ENCODE results near the gene TAOK1. TPM values are rescaled to one million over a fixed set of nuclear protein-coding genes. Genes with fewer than 3 reads are reported as not detected.

Gene TAOK1
- total and polyA plus RNA-seq, 9 of the 15 experiments (the other 6 are each of a cell fraction or from before 2014, with no cell fraction given): 3.2 to 33.1 (median 16.5) TPM

DNA sequence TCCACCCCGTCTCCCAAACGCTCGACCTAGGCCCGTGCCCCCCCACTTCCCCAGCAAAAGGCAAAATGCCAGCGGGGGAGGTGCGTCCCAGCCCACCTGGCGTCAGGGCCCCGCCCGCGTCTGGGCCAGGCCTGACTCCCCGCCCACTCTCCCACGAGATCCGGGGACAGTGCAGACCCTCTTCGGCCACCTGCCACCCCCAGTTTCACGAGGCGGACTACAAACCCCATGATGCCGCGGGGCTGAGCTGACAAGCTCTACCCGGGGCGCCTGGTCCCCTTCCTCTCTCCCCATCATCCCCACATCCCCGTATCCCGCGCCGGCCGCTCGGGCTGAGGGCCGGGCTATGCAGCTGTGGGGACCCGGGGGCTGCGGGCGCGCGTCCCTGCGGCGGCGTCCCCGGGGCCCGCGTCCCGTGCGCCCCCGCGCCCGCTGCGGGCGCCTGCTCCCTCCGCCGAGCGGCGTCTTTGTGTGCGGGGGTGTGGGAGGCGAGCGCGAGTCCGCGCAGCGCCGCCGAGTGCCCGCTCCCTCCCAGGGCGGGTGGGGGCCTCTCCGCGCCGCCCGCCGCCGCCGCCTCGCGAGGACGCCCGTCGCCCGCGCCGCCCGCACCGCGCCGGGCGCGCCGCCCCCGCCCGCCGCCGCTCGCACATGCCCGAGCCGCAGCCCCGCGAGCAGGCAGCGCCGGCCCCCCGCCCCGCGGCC is 202.8 kb downstream of the TAOK1 start, which contains the start of gene ANKRD13B:
ANKRD13B (plus strand) TSS at position 283 of the 702 bp plus-strand sequence. CDS start 490 bp downstream, outside the sequence.
- WGBS (ENCODE audit: insufficient coverage, low coverage, missing lambda C conversion rate): 1% methylated on average over 26 of the region's 96 CpGs
- TF ChIP-seq EGR1 (conservative IDR thresholded peaks at IDR 0.05) (peak; percentile 60), ZC3H11A (IDR thresholded peaks at IDR 0.05; ENCODE audit: low read depth, low read length) (no peak), ZNF740 (CRISPR knock-in tag; IDR thresholded peaks at IDR 0.05) (peak; percentile 93), ZNF740 (tag; IDR thresholded peaks at IDR 0.05) (peak in 1 of 2 experiments; percentile 81; a peak in 2 of 4 replicates), CXXC5 (CRISPR knock-in tag; IDR thresholded peaks at IDR 0.05) (peak; percentile 88), CCNT2 (IDR thresholded peaks at IDR 0.05; ENCODE audit: borderline replicate concordance, extremely low read depth, insufficient read length, low read depth, low read length) (peak; percentile 32), ZBTB17 (CRISPR knock-in tag; IDR thresholded peaks at IDR 0.05) (no peak), RCOR1 (IDR thresholded peaks at IDR 0.05; ENCODE audit: borderline replicate concordance in 1 of 2, low read depth in 2 of 2, low read length in 2 of 2) (peak in 1 of 2 experiments; percentile 45; a peak in 1 of 4 replicates), CTBP1 (IDR thresholded peaks at IDR 0.05; ENCODE audit: borderline replicate concordance) (0 out of 2 replicates have a peak, but pooled peaks have one; percentile 41), ZNF445 (CRISPR knock-in tag; IDR thresholded peaks at IDR 0.05; ENCODE audit: low read depth) (no peak), CREM (IDR thresholded peaks at IDR 0.05; ENCODE audit: low read depth) (0 out of 2 replicates have a peak, but pooled peaks have one; percentile 26), HMGN3 (IDR thresholded peaks at IDR 0.05; ENCODE audit: borderline replicate concordance, extremely low read depth, insufficient read length, low read depth, low read length) (peak; percentile 60), NFIC (IDR thresholded peaks at IDR 0.05) (peak; percentile 69), ZNF143 (CRISPR knock-in tag; IDR thresholded peaks at IDR 0.05) (peak; percentile 78), GABPA (tag; conservative IDR thresholded peaks at IDR 0.05; ENCODE audit: low read depth) (0 out of 2 replicates have a peak, but pooled peaks have one; percentile 36), GATAD2B (IDR thresholded peaks at IDR 0.05; ENCODE audit: borderline replicate concordance) (peak; percentile 60; the same call in 1 of the 2 replicates)
- TF ChIP-seq, protein P1, sequence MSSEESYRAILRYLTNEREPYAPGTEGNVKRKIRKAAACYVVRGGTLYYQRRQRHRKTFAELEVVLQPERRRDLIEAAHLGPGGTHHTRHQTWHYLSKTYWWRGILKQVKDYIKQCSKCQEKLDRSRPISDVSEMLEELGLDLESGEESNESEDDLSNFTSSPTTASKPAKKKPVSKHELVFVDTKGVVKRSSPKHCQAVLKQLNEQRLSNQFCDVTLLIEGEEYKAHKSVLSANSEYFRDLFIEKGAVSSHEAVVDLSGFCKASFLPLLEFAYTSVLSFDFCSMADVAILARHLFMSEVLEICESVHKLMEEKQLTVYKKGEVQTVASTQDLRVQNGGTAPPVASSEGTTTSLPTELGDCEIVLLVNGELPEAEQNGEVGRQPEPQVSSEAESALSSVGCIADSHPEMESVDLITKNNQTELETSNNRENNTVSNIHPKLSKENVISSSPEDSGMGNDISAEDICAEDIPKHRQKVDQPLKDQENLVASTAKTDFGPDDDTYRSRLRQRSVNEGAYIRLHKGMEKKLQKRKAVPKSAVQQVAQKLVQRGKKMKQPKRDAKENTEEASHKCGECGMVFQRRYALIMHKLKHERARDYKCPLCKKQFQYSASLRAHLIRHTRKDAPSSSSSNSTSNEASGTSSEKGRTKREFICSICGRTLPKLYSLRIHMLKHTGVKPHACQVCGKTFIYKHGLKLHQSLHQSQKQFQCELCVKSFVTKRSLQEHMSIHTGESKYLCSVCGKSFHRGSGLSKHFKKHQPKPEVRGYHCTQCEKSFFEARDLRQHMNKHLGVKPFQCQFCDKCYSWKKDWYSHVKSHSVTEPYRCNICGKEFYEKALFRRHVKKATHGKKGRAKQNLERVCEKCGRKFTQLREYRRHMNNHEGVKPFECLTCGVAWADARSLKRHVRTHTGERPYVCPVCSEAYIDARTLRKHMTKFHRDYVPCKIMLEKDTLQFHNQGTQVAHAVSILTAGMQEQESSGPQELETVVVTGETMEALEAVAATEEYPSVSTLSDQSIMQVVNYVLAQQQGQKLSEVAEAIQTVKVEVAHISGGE (CRISPR knock-in tag; IDR thresholded peaks at IDR 0.05): peak in 1 of 3 experiments; percentile 62; a peak in 1 of 6 replicates

More for the DNA sequence above, 202.8 kb downstream of the TAOK1 start, which contains the start of gene ANKRD13B:
- peak within 1 kb of the TSS; percentile 32 to 91; a peak in 3 of 4 replicates for H3K9ac ChIP-seq (ENCODE audit: insufficient read depth in 1 of 2, low read depth in 2 of 2, low read length in 2 of 2)
- H3K9me3 ChIP-seq (replicated peaks; ENCODE audit: control insufficient read depth, insufficient read depth, low read depth, low read length): no peaks in the 10 kb centered on the region
- peak within 1 kb of the TSS; percentile 47; the same call in 1 of the 3 replicates for H3K27ac ChIP-seq (ENCODE audit: extremely low read depth, low read depth, low read length)
- H3K4me3 ChIP-seq: peak within 1 kb of the TSS; percentile 63
- peak within 1 kb of the TSS; percentile 83 for H3K4me2 ChIP-seq (ENCODE audit: insufficient read depth, low read length)
- no peaks in the 10 kb centered on the region for H3K36me3 ChIP-seq (ENCODE audit: control insufficient read depth, insufficient read depth, low read length)
- POLR2A ChIA-PET: interaction anchor here (0.9 kb wide), 1 partner anchor 56 kb away, joined by 3 read pairs; no protein-coding TSS in a partner anchor
- H4K20me1 ChIP-seq (replicated peaks; ENCODE audit: control insufficient read depth, insufficient read depth, low read length): peaks cover 12% of the 10 kb centered on the region
- peaks cover 44 to 88% of the 10 kb centered on the region in 2 experiments for H3K4me1 ChIP-seq (replicated peaks in 1 of 2; ENCODE audit: control insufficient read depth in 2 of 2, insufficient read depth in 2 of 2, low read length in 2 of 2)
- CTCF ChIA-PET (ENCODE audit: low intra/inter-chr PET ratio): interaction anchor here (0.6 to 2.3 kb wide), 5 partner anchors 223 to 469 kb away, joined by 3 to 19 read pairs (median 3); no protein-coding TSS in a partner anchor
- intact Hi-C loops (cut with micrococcal nuclease): loop anchor here (2.0 to 5.0 kb wide), 2 partner anchors 201 to 222 kb away; partner anchors contain the start of gene TAOK1
- no peak for FAIRE-seq
- H3K27me3 ChIP-seq (ENCODE audit: control insufficient read depth in 2 of 2, insufficient read depth in 2 of 2, low read length in 2 of 2): no peaks in the 10 kb centered on the region
- in situ Hi-C loops (cut with MboI): no loop called here
- peak; percentile 14 for ATAC-seq
- peaks cover 16% of the 10 kb centered on the region for H3K79me2 ChIP-seq (ENCODE audit: control insufficient read depth, insufficient read depth, low read length)
- H2AFZ ChIP-seq (ENCODE audit: low read depth, low read length): peak within 1 kb of the TSS; percentile 95
- peaks cover 4% of the 10 kb centered on the region for H3K9me1 ChIP-seq (ENCODE audit: control insufficient read depth, insufficient read depth, low read length)
- no TSS peak for BruUV-seq (replicated peaks)
- peak; percentile 65 to 68 (median 66) for DNase-seq (ENCODE audit: extremely low read depth in 1 of 4, low spot score in 3 of 4)

All from K562 (cell line).